HG02623 (cell line): ENCODE data around the gene SERPINB13.
"Not testable (repeated sequence)": the region's sequence is repeated elsewhere in the genome, so short reads cannot be mapped to it uniquely, and the experiment has no call there.

Source experiments
- ATAC-seq: cut with Tn5 transposase; IDR thresholded peaks from one replicate; pipeline ENCODE4 v1.9.1; 2021; ENCODE audit warnings: moderate library complexity; ENCODE audit not compliant: unreplicated experiment

Gene SERPINB13

DNA sequence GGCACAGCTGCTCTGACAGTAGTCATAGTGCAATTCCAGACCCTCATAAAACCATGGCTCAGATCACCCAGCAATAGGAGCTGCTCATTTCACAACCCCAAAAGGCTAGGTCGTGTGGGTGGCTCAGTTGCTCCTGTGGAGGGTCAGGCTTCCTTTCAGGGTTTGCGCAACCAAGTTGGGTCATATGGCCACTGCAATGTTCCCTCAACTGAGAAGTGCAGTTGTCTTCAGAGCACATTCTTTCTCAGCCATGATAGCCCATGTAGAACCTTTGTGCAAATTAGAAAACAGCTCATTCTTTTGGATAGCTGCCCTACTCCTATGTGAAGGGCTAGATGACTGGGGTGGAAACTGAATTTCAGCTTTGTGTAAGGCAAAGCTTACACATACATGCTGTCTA lies 3.2 kb downstream of the SERPINB13 start:
- ATAC-seq: no peak

DNA sequence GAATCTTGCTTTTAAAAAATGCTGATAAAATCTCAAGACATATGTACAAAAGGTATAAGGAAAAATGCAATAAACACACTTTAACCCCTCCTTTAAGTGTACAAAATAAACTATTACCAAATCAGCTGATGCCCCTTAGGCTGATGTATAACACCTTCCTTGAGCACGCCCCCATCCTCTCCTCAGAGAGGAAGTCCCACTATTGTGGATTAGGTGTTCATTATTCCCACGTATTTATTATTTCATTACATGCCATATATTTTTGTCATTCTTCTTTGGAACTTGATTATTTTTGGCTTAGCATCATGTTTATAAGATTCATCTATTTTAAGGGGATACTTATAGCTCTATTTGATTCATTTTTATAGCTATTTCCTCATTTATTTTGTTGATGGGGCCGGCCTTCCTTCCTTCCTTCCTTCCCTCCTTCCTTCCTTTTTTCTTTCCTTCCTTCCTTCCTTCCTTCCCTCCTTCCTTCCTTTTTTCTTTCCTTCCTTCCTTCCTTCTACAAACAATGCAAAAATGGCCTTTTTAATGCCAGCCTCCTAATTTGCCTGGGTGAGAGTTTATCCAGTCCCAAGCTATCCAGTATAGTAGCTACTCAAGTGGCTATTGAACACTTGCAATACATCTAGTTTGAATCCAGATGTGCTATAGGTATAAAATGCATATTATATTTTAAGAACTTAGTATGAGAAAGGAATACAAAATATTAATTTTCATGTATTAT lies 4.0 kb downstream of the SERPINB13 start:
- ATAC-seq: no peak

GRCh38 chr18:63591725-63592124 lies 4.6 kb downstream of the SERPINB13 start:
- ATAC-seq: no peak

GRCh38 chr18:63592471-63592870 lies 5.3 kb downstream of the SERPINB13 start:
- no peak for ATAC-seq

GRCh38 chr18:63596964-63597363 lies 9.8 kb downstream of the SERPINB13 start:
- no peak for ATAC-seq

DNA sequence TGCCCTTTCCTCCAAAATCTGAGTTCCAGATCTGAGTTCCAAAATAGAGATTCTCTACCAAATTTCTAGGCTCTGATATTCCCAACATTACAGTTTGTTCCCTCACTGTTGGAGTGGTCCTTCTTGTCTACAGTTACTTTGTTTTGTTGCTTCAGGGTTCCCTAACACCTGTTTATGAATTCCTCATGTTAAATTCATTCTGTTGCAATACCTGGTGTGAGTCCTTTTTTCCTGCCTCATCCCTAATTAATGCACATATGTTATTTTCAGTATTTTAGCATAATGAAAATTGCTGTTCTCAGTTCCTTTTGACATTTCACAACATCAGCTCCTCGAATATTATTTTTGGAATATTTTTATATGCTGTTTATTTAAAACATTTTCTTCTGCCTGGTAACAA lies 16.2 kb downstream of the SERPINB13 start:
- ATAC-seq: no peak

GRCh38 chr18:63603772-63604171 lies 16.6 kb downstream of the SERPINB13 start:
- peak; percentile 92 for ATAC-seq

GRCh38 chr18:63604791-63605567 lies 17.8 kb downstream of the SERPINB13 start:
- no peak for ATAC-seq

DNA sequence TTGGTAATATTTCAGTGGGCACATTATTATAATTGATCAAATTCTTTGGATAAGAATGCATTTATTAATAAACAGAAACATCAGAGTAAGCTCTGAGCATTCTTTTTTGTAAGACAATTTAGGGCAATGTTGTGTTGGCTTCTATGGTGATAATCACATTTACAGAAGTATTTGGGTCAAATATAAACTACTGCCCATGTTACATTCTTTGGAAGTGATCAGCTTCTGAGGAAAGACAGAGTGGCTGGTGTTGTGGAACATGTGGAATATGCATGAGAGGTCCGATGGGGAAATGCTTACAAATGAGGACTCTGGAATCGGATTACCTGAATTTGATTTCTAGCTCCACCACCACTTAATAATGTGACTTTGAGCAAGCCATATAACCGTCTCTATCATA lies 19.4 kb downstream of the SERPINB13 start:
- no peak for ATAC-seq

- no peak for ATAC-seq
Measured at GRCh38 chr18:63613420-63613819, 26.3 kb downstream of the SERPINB13 start.

DNA sequence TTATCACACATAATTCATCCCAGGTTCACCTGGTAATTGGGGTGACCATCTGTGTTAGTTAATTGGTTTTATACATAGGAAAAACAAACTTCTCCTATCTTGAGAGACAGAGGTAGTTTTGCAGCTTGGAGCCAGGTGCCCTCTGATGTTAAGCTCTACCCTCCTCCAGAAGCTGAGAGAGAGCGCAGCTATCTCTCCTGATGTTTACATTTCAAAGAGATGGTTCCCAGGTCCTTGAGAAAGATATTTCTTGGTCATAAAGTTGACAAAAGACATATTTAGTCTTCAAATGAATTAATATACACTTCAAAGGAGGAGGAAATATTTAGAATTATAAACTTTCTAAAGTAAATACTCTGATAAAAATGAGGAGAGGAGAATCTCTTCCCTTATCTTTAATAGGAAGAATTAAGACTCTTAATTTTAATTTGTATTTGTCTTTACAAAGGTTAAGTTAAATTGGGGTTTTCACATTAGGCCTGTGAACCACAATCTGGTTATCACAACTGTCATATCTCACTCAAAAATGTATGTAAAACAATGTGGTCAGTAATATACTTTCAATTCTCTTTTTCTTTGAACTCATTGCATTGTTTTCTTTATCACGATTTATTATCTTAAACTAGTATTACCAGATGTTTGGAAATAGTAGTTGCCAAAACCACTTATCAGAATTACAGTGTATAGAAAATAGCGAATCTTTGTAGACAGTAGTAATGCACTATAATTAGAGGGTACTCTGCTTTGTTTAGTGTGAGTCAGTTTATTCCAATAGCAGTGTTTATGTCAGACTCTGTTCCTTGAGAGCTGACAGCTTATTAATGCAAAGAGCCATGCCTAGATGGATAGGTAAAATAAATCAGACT lies 30.1 kb downstream of the SERPINB13 start:
- ATAC-seq: peak; percentile 80

DNA sequence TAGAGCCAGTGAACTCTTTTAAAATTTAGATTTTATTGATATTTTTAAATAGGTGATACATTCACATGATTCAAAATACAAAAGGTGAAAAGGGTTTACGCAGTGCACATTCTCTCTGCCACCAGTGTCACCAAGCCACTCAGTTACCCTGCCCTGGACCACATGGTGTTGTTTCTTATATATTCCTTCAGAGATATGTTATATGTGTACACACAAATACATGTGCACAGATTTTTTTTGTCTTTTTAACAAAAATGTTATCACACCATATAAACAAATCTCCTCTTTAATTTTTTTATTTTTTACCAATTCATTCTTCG lies 30.7 kb downstream of the SERPINB13 start:
- ATAC-seq: no peak

DNA sequence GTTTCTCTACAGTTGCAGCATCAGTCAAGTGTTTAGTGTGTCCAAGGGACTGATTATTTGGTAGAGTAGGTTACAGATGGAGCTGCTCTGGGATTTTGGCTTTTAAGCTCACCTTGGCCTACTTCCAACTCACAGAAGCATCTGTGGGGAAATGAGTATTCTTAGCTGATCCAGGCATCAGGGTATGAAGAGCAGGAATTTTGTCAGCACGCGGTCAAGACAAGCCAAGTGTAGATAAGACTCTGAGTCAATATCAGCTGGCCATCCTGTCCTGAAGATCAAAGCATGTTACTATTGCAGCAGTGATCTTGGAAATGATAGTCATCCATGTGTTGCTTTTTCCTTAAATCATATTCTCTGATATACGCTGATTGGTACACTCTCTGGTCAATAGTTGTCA lies 32.5 kb downstream of the SERPINB13 start:
- no peak for ATAC-seq

- ATAC-seq: no peak
Measured at GRCh38 chr18:63624863-63625262, 37.7 kb downstream of the SERPINB13 start.

DNA sequence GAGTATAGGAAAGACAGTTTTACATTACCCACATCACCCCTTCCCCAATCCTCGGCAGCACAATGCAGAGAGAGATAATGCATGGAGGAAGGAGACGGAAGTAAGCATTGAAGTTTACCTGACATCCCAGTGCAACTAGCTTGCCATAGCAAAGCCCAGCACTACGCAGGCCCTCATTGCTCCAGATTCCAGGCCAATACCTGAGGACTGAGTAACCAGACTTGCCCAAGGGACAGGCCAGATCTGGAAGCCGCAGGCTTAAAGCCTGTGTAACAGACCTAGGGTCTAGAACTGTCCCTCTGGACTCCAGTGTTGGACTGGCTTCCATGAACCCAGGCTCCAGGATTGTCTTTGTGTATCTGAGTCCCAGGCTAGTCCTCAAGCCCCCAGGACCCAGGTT lies 39.3 kb downstream of the SERPINB13 start:
- no peak for ATAC-seq

- ATAC-seq: no peak
Measured at GRCh38 chr18:63627819-63628218, 40.7 kb downstream of the SERPINB13 start.

DNA sequence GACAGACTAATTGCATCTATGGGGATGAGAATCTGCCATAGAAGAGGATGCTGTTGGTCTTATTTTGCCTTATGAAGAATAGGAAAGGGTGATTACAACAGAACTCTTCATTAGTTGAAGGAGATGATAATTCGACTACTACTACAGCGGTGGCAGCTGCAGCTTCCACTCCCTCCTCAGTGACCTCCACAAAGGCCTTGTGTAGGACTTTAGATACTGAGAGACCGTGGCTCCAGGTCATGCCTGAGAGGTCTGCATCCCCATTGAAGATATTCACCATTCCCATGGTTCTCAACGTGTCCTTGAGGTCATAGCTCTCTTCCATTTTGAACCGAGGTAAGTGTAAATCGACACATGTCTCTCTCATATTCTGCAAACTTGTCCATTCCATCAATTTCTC lies 50.6 kb downstream of the SERPINB13 start:
- no peak for ATAC-seq

DNA sequence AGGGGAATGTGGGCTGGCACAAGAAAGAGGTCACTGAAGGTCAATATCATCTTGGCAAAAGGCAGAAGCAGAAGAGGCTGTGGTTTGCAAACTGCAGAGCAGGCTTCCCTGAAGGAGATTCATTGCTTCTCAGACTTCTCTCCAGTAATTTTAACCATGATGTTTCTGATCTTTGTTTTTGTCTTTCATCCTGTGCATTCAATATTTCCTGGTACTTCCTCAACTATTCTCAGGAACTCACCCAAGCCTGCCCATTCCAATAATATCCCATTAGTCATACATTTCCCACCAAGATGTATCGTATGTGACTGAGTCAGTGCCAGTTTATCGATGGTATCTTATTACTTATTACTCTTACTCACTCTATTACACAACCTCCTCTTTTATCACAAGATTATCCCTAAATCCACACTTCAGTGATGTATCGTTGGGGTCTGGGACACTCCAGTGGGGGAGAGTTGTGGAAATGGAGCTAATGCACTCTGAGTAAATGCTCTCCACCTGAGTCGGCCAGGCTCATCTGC lies 54.1 kb downstream of the SERPINB13 start:
- ATAC-seq: not testable (repeated sequence)

GRCh38 chr18:63642668-63643356 lies 55.7 kb downstream of the SERPINB13 start:
- not testable (repeated sequence) for ATAC-seq

- ATAC-seq: not testable (repeated sequence)
Measured at GRCh38 chr18:63644142-63644541, 57.0 kb downstream of the SERPINB13 start, which contains the start of gene SERPINB4. Gene SERPINB4 (minus strand): TSS chr18:63644256. CDS start chr18:63643577, 679 bp downstream.

DNA sequence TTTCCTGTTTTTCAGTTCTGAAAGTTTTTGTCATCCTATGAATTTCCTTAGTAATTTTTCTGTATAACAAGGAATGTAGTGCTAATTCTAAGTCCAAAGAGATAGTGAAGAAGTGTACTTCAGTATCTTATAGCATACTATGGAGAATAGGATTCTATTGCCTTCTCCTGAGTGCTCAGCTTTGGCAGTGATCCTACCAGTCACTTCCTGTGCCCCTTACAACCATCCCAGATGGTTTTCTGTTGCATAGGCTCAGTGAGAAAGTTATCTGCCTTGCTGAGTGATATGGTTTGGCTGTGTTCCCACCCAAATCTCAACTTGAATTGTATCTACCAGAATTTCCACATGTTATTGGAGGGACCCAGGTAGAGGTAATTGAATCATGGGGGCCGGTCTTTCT lies 57.6 kb downstream of the SERPINB13 start:
- ATAC-seq: not testable (repeated sequence)
